IMR-90 (cell line): Measurements from ENCODE around the gene RGS3. TPM values are rescaled to one million over a fixed set of nuclear protein-coding genes. Genes with fewer than 3 reads are reported as not detected.

Experiments
- ATAC-seq: fragments of 200-7000 bp; cut with Tn5 transposase; 2 replicates; pipeline ENCODE4 v1.9.1; 2020; ENCODE audit warnings: low read depth, mild to moderate bottlenecking, moderate library complexity
- BruUV-seq: library from RNA; stranded (reverse); fragments of 400-500 nt; replicated peaks from 2 replicates; lab custom pipeline; 2021; lab: Mats Ljungman, UMichigan
- CTCF ChIA-PET: fragments of 300-600 bp; formaldehyde crosslinking; extraction: SDS; loops from one replicate; lab custom pipeline; 2021; ENCODE audit warnings: antibody characterized with exemption; lab: Yijun Ruan, JAX
- POLR2A ChIA-PET: fragments of 300-600 bp; sonication (Branson Sonifier 250); formaldehyde crosslinking; loops from one replicate; lab custom pipeline; 2022; ENCODE audit warnings: antibody characterized with exemption; ENCODE audit not compliant: unreplicated experiment; lab: Charles Lee
- DNase-seq: peaks from one replicate; pipeline ENCODE4 v3.0.0; 2013
- H2AFZ ChIP-seq: replicated peaks from 2 replicates; pipeline ENCODE3; 2013; ENCODE audit warnings: low read length, mild to moderate bottlenecking; ENCODE audit not compliant: poor library complexity
- H2AK5ac ChIP-seq: 2 replicates; pipeline ENCODE4 v1.6.1; 2013; ENCODE audit warnings: low read depth, low read length, inconsistent platforms
- H2AK9ac ChIP-seq: replicated peaks from 2 replicates; pipeline ENCODE3; 2013; ENCODE audit warnings: mild to moderate bottlenecking, low read depth, low read length, moderate library complexity; ENCODE audit not compliant: poor library complexity
- H2BK120ac ChIP-seq: 2 replicates; pipeline ENCODE4 v1.6.1; 2013; ENCODE audit warnings: low read depth, low read length, inconsistent platforms
- H2BK15ac ChIP-seq: 3 replicates; pipeline ENCODE4 v1.6.1; 2013; ENCODE audit warnings: low read depth, low read length, inconsistent platforms
- H2BK20ac ChIP-seq: 2 replicates; pipeline ENCODE4 v1.6.1; 2013; ENCODE audit warnings: low read depth, mild to moderate bottlenecking, inconsistent platforms, low read length, moderate library complexity
- H2BK5ac ChIP-seq: 2 replicates; pipeline ENCODE4 v1.6.1; 2013; ENCODE audit warnings: mild to moderate bottlenecking, low read depth, low read length, inconsistent platforms; ENCODE audit not compliant: poor library complexity, severe bottlenecking
- H3K14ac ChIP-seq: replicated peaks from 2 replicates; pipeline ENCODE4 v1.6.1; 2013; ENCODE audit warnings: low read depth, low read length, inconsistent platforms
- H3K18ac ChIP-seq: 2 replicates; pipeline ENCODE4 v1.6.1; 2013; ENCODE audit warnings: low read depth, low read length, control low read depth
- H3K23ac ChIP-seq: 2 replicates; pipeline ENCODE4 v1.6.1; 2013; ENCODE audit warnings: low read depth, low read length, inconsistent platforms
- H3K27ac ChIP-seq: 2 replicates; pipeline ENCODE4 v1.5.1; 2013; ENCODE audit warnings: mild to moderate bottlenecking, control low read depth, low read length; ENCODE audit not compliant: insufficient read depth
- H3K27me3 ChIP-seq: 2 replicates; pipeline ENCODE4 v1.6.1; 2013; ENCODE audit warnings: low read length; ENCODE audit not compliant: control insufficient read depth, insufficient read depth
- H3K36me3 ChIP-seq: 2 replicates; pipeline ENCODE4 v1.6.1; 2013; ENCODE audit warnings: low read length, mixed read lengths; ENCODE audit not compliant: control insufficient read depth, insufficient read depth
- H3K4ac ChIP-seq: 2 replicates; pipeline ENCODE4 v1.6.1; 2013; ENCODE audit warnings: low read depth, low read length, inconsistent platforms
- H3K4me1 ChIP-seq: 2 replicates; pipeline ENCODE4 v1.6.1; 2013; ENCODE audit warnings: low read length, mixed read lengths; ENCODE audit not compliant: control insufficient read depth, insufficient read depth
- H3K4me2 ChIP-seq: 2 replicates; pipeline ENCODE4 v1.6.1; 2013; ENCODE audit warnings: low read depth, mild to moderate bottlenecking, control low read depth, low read length, moderate library complexity
- H3K4me3 ChIP-seq: 2 replicates; pipeline ENCODE4 v1.5.1; 2013; ENCODE audit warnings: low read depth, mild to moderate bottlenecking, control low read depth, low read length, moderate library complexity; ENCODE audit not compliant: insufficient read depth
- H3K56ac ChIP-seq: 2 replicates; pipeline ENCODE4 v1.6.1; 2013; ENCODE audit warnings: low read length, inconsistent platforms; ENCODE audit not compliant: insufficient read depth; ENCODE audit errors: extremely low read depth
- H3K79me1 ChIP-seq, 2 experiments: 2 replicates each; pipeline ENCODE4 v1.6.1; 2013; ENCODE audit warnings: low read length in 2 of 2, inconsistent platforms in 1 of 2, low read depth in 1 of 2
- H3K9ac ChIP-seq: 2 replicates; pipeline ENCODE4 v1.6.1; 2013; ENCODE audit warnings: low read depth, low read length, control low read depth
- H3K9me1 ChIP-seq: 2 replicates; pipeline ENCODE4 v1.6.1; 2013; ENCODE audit warnings: low read length, inconsistent platforms; ENCODE audit not compliant: insufficient read depth
- H3K9me3 ChIP-seq: 2 replicates; pipeline ENCODE4 v1.6.1; 2013; ENCODE audit warnings: low read length; ENCODE audit not compliant: control insufficient read depth, insufficient read depth
- H4K20me1 ChIP-seq: 2 replicates; pipeline ENCODE4 v1.6.1; 2013; ENCODE audit warnings: low read length, inconsistent platforms; ENCODE audit not compliant: insufficient read depth
- H4K5ac ChIP-seq: 2 replicates; pipeline ENCODE4 v1.6.1; 2013; ENCODE audit warnings: mild to moderate bottlenecking, low read depth, low read length, control low read depth
- H4K8ac ChIP-seq, 2 experiments: 2 replicates each; pipeline ENCODE4 v1.6.1; 2013; ENCODE audit warnings: low read depth in 2 of 2, low read length in 2 of 2, control low read depth in 1 of 2, inconsistent platforms in 1 of 2
- H4K91ac ChIP-seq: 2 replicates; pipeline ENCODE4 v1.6.1; 2013; ENCODE audit warnings: low read depth, low read length, inconsistent platforms; ENCODE audit not compliant: insufficient read depth
- BHLHE40 ChIP-seq: fragments of 150-350 bp; IDR thresholded peaks from 2 replicates; pipeline ENCODE4 v1.6.1; 2016; ENCODE audit warnings: mild to moderate bottlenecking, low read depth, low read length
- CEBPB ChIP-seq: IDR thresholded peaks from 2 replicates; pipeline ENCODE4 v1.6.1; 2012; ENCODE audit warnings: low read depth, low read length, improper control_type of control experiment
- MXI1 ChIP-seq: IDR thresholded peaks from 2 replicates; pipeline ENCODE4 v1.6.1; 2012; ENCODE audit warnings: low read depth, mild to moderate bottlenecking, low read length, moderate library complexity, borderline replicate concordance
- WGBS, 2 experiments: methylation state at CpG; one replicate each; pipeline versions ENCODE4 v1.1.5 to v1.1.7; 2013; ENCODE audit warnings: missing lambda C conversion rate in 2 of 2; ENCODE audit not compliant: insufficient read length in 1 of 2; ENCODE audit errors: extremely low coverage in 2 of 2; 5-methylcytosine and 5-hydroxymethylcytosine counted together
- dilution Hi-C: fragments of 300-500 bp; cut with HindIII; formaldehyde crosslinking; loops from one replicate; pipeline ENCODE4 v1.14.3; 2018; ENCODE audit warnings: low sequenced_read_pairs; ENCODE audit not compliant: unreplicated experiment
- in situ Hi-C: fragments of 300-500 bp; cut with MboI; formaldehyde crosslinking; loops from 3 replicates; pipeline ENCODE4 v1.14.3; 2019; ENCODE audit warnings: low sequenced_read_pairs, inconsistent platforms, mixed read lengths
- intact Hi-C: fragments of 100-400 bp; cut with micrococcal nuclease; formaldehyde crosslinking; loops from 2 replicates; pipeline ENCODE4 v1.10.0; 2022
- polyA plus RNA-seq, 3 experiments: library from polyadenylated mRNA; depleted of rRNA; stranded (reverse); fragments of >200 nt; gene quantifications; 2 replicates each; pipeline ENCODE4 v1.2.3, GENCODE V29; 2012; ENCODE audit warnings: low replicate concordance in 1 of 3
- total RNA-seq: library from RNA; depleted of rRNA; stranded (reverse); fragments of >200 nt; gene quantifications from 2 replicates; pipeline ENCODE4 v1.2.3, GENCODE V29; 2012

The RGS3 gene
- total and polyA plus RNA-seq, 2 of the 4 experiments (the other 2 are of a cell fraction) = 51.8 to 65.6 TPM

DNA sequence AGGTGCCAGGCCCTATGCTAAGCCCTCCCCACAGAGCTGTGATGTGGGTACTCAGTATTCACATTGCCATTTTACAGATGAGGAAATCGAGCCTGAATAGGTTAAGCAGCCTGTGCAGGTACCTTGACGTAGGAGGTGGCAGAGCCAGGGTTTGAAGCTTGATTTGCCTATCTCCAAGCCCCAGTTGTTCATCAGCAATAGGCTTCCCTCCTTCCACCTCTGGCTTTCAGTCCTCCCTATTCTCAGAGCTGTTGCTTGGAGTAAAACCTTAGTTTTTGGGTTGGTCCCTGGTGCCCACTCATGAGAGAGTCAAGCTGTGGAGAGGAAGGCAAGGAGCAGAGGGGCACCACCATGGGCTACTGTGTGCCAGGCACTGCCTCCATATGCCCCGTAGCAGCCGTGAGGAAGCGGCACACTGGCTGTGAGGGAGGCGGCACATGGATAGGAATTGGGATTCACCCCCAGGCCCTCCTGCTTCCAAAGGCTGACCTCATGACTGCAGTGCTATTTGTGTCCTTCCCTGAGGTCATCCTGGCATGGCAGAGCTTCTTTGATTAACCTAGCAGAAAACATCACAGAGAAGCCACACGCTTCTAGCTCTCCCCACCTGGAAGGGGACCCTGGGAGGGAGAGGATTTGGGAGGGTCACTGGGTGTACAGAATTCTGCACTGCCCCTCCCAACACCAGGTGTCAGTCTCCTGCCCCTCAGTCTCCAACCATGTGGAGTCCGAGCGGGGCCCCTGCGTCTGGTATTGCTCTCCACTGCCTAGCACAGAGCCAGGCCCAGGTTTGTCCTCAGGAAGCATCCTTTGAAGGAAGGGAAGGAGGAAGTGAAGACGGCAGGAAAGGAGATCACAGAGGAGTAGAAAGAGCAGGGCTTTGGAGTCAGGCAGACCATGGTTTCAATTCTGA, 109.8 kb downstream of the RGS3 start:
- Histone ChIP-seq H3K27ac (no peak overlapping the region), H3K9me1 (peaks cover 43% of the 10 kb centered on the region), H3K4me2 (no peak overlapping the region), H3K9me3 (no peaks in the 10 kb centered on the region), H2BK5ac (no peak overlapping the region), H2BK120ac (no peak overlapping the region), H3K9ac (no peak overlapping the region), H3K4me1 (peaks cover 27% of the 10 kb centered on the region), H3K56ac (no peak overlapping the region), H2AK9ac (peak overlapping the region; percentile 33), H2BK15ac (no peak overlapping the region), H2BK20ac (no peak overlapping the region), H3K36me3 (no peaks in the 10 kb centered on the region; the same call in 1 of the 2 replicates), H4K91ac (no peak overlapping the region), H3K79me1 (peaks cover 31 to 77% of the 10 kb centered on the region in 2 experiments), H2AK5ac (peak overlapping the region; percentile 25), H4K5ac (no peak overlapping the region), H2AFZ (no peak overlapping the region), H3K18ac (no peak overlapping the region), H3K23ac (no peak overlapping the region), H3K27me3 (no peaks in the 10 kb centered on the region), H3K4me3 (no peak overlapping the region), H3K14ac (no peak overlapping the region), H3K4ac (no peak overlapping the region; the same call in 1 of the 2 replicates), H4K20me1 (peaks cover 7% of the 10 kb centered on the region; the same call in 1 of the 2 replicates), H4K8ac (no peak overlapping the region)
- DNase-seq = no peak
- no peak for ATAC-seq
- dilution Hi-C loops (no loop called here), in situ Hi-C loops (no loop called here), intact Hi-C loops (no loop called here)
- ChIA-PET CTCF (interaction anchor here (0.6 kb wide), 1 partner anchor 47 kb away, joined by 4 read pairs; no protein-coding TSS in a partner anchor), POLR2A (no interaction called here)
- TF ChIP-seq BHLHE40 (no peak), CEBPB (no peak), MXI1 (no peak)
- WGBS, 2 experiments = 100% methylated on average over 4 of the region's 11 CpGs; no CpG with 5 or more reads in 1 of the 2 experiments
- no TSS peak for BruUV-seq
